SU-DHL-6 (cell line): Measurements from ENCODE around the gene SLC39A8.
"Not testable (repeated sequence)": the region's sequence is repeated elsewhere in the genome, so short reads cannot be mapped to it uniquely, and the experiment has no call there.

Experiments used
- H2AFZ ChIP-seq: fragments of 200-600 bp; sonication (generic); 2 replicates; pipeline ENCODE4 v1.6.1; 2014; ENCODE audit warnings: low read depth, mild to moderate bottlenecking, moderate library complexity, mixed read lengths, antibody characterized with exemption, low read length; ENCODE audit not compliant: severe bottlenecking
- H3F3A ChIP-seq: fragments of 200-600 bp; shearing (Covaris generic); 2 replicates; pipeline ENCODE4 v1.6.0; 2016; ENCODE audit warnings: antibody characterized with exemption, mild to moderate bottlenecking; ENCODE audit not compliant: insufficient read depth
- H3K27ac ChIP-seq: fragments of 200-600 bp; sonication (generic); 2 replicates; pipeline ENCODE4 v1.5.1; 2016; ENCODE audit warnings: low read depth, mild to moderate bottlenecking, low read length, moderate library complexity, mixed read lengths
- H3K27me3 ChIP-seq: fragments of 200-600 bp; sonication (generic), shearing (Covaris generic); 2 replicates; pipeline ENCODE4 v1.6.0; 2014; ENCODE audit warnings: mild to moderate bottlenecking, low read length
- H3K36me3 ChIP-seq: fragments of 200-600 bp; sonication (generic); 2 replicates; pipeline ENCODE4 v1.6.1; 2014; ENCODE audit warnings: mild to moderate bottlenecking, low read length, mixed read lengths
- H3K4me2 ChIP-seq: fragments of 300-600, 200-600 bp; shearing (Covaris generic), sonication (generic); 2 replicates; pipeline ENCODE4 v1.6.0; 2014; ENCODE audit warnings: low read length, low read depth, mild to moderate bottlenecking; ENCODE audit not compliant: poor library complexity, severe bottlenecking
- H3K4me3 ChIP-seq: fragments of 200-600 bp; sonication (generic); 2 replicates; pipeline ENCODE4 v1.5.1; 2014; ENCODE audit warnings: antibody characterized with exemption, low read length, mild to moderate bottlenecking, mixed read lengths; ENCODE audit not compliant: insufficient read depth, poor library complexity, severe bottlenecking
- H3K79me2 ChIP-seq: fragments of 200-600 bp; sonication (generic); 2 replicates; pipeline ENCODE4 v1.6.1; 2014; ENCODE audit warnings: mild to moderate bottlenecking, low read length, moderate library complexity; ENCODE audit not compliant: insufficient read depth
- H3K9ac ChIP-seq: fragments of 200-600 bp; sonication (generic); 2 replicates; pipeline ENCODE4 v1.7.0; 2014; ENCODE audit warnings: mild to moderate bottlenecking, low read length
- H3K9me2 ChIP-seq: fragments of 200-600 bp; sonication (generic); replicated peaks from 2 replicates; pipeline ENCODE4 v1.6.1; 2014; ENCODE audit warnings: low read length; ENCODE audit not compliant: insufficient read depth
- H3K9me3 ChIP-seq: fragments of 200-600 bp; sonication (generic); 2 replicates; pipeline ENCODE4 v1.6.1; 2014; ENCODE audit warnings: low read length, mixed read lengths; ENCODE audit not compliant: insufficient read depth
- H4K20me1 ChIP-seq: fragments of 200-600 bp; sonication (generic); 2 replicates; pipeline ENCODE4 v1.6.1; 2014; ENCODE audit warnings: low read depth, mild to moderate bottlenecking, antibody characterized with exemption, low read length, moderate library complexity, mixed read lengths
- CTCF ChIP-seq: fragments of 200-600 bp; sonication (generic); IDR thresholded peaks from one replicate; pipeline ENCODE4 v1.5.1; 2017; ENCODE audit warnings: antibody characterized with exemption, mild to moderate bottlenecking, low read length, moderate library complexity; ENCODE audit not compliant: insufficient read depth, poor library complexity, severe bottlenecking
- EZH2phosphoT487 ChIP-seq: fragments of 200-600 bp; sonication (generic), shearing (Covaris generic); conservative IDR thresholded peaks from 2 replicates; pipeline ENCODE4 v1.6.1; 2018; ENCODE audit warnings: mild to moderate bottlenecking, antibody characterized with exemption, low read length, moderate library complexity, mixed read lengths

The SLC39A8 gene

GRCh38 chr4:102388611-102389010 is 43.3 kb upstream of the SLC39A8 start:
- H3K79me2 ChIP-seq = no peaks in the 10 kb centered on the region
- no peak overlapping the region for H3K4me2 ChIP-seq
- H3K4me3 ChIP-seq = no peak overlapping the region
- H3K9ac ChIP-seq = no peak overlapping the region
- H3K9me3 ChIP-seq = no peaks in the 10 kb centered on the region
- TF ChIP-seq EZH2phosphoT487 (no peak), CTCF (no peak)
- H3K27me3 ChIP-seq = no peaks in the 10 kb centered on the region
- H3K9me2 ChIP-seq = no peaks in the 10 kb centered on the region
- no peaks in the 10 kb centered on the region for H3K36me3 ChIP-seq
- no peaks in the 10 kb centered on the region for H4K20me1 ChIP-seq
- H2AFZ ChIP-seq = no peak overlapping the region
- no peak overlapping the region for H3K27ac ChIP-seq
- H3F3A ChIP-seq = no peaks in the 10 kb centered on the region

GRCh38 chr4:102387552-102388150 is 42.4 kb upstream of the SLC39A8 start:
- Histone ChIP-seq H3K9me2 (no peaks in the 10 kb centered on the region), H3K27ac (no peak overlapping the region), H3K4me2 (no peak overlapping the region), H2AFZ (no peak overlapping the region), H3F3A (no peaks in the 10 kb centered on the region), H3K36me3 (no peaks in the 10 kb centered on the region), H3K9me3 (no peaks in the 10 kb centered on the region), H3K9ac (no peak overlapping the region), H4K20me1 (no peaks in the 10 kb centered on the region), H3K4me3 (no peak overlapping the region), H3K79me2 (no peaks in the 10 kb centered on the region), H3K27me3 (no peaks in the 10 kb centered on the region)
- TF ChIP-seq EZH2phosphoT487 = no peak
- no peak for TF ChIP-seq CTCF

GRCh38 chr4:102386966-102387365 is 41.7 kb upstream of the SLC39A8 start:
- no peak overlapping the region for H3K9ac ChIP-seq
- no peak overlapping the region for H2AFZ ChIP-seq
- H3K9me3 ChIP-seq = no peaks in the 10 kb centered on the region
- no peaks in the 10 kb centered on the region for H3K36me3 ChIP-seq
- no peaks in the 10 kb centered on the region for H3F3A ChIP-seq
- no peaks in the 10 kb centered on the region for H3K27me3 ChIP-seq
- no peak overlapping the region for H3K27ac ChIP-seq
- no peak overlapping the region for H3K4me3 ChIP-seq
- H4K20me1 ChIP-seq = no peaks in the 10 kb centered on the region
- H3K4me2 ChIP-seq = no peak overlapping the region
- H3K79me2 ChIP-seq = no peaks in the 10 kb centered on the region
- TF ChIP-seq CTCF (no peak), EZH2phosphoT487 (no peak)
- H3K9me2 ChIP-seq = no peaks in the 10 kb centered on the region

GRCh38 chr4:102380253-102380652 is 35.0 kb upstream of the SLC39A8 start:
- H3K27ac ChIP-seq, H4K20me1 ChIP-seq, H3K9me2 ChIP-seq, H2AFZ ChIP-seq, H3K4me2 ChIP-seq, H3K27me3 ChIP-seq, H3K4me3 ChIP-seq, H3K9me3 ChIP-seq, H3F3A ChIP-seq, H3K36me3 ChIP-seq, H3K9ac ChIP-seq, H3K79me2 ChIP-seq: not testable (repeated sequence)
